ENCODE measurements around the gene MTRFR.

GRCh38 chr12:123231931-123232330 is 1.3 kb upstream of the MTRFR start:
- TF ChIP-seq FOXA1 (IDR thresholded peaks at IDR 0.05) (no peak), HDGF (IDR thresholded peaks at IDR 0.05; ENCODE audit: borderline replicate concordance) (no peak), SP1 (IDR thresholded peaks at IDR 0.05) (no peak), BHLHE40 (IDR thresholded peaks at IDR 0.05; ENCODE audit: borderline replicate concordance) (no peak), FOXM1 (IDR thresholded peaks at IDR 0.05; ENCODE audit: borderline replicate concordance) (no peak), FOXK2 (IDR thresholded peaks at IDR 0.05) (no peak), CTBP1 (IDR thresholded peaks at IDR 0.05; ENCODE audit: borderline replicate concordance) (no peak), L3MBTL2 (conservative IDR thresholded peaks at IDR 0.05) (no peak), ELF4 (IDR thresholded peaks at IDR 0.05) (no peak), ARNT (IDR thresholded peaks at IDR 0.05) (no peak), TARDBP (IDR thresholded peaks at IDR 0.05) (no peak), PKNOX1 (IDR thresholded peaks at IDR 0.05) (no peak), ZNF384 (IDR thresholded peaks at IDR 0.05) (no peak), LEF1 (IDR thresholded peaks at IDR 0.05; ENCODE audit: borderline replicate concordance) (no peak)
